M059J (cell line): Measurements from ENCODE around the gene ZEB2. TPM values are rescaled to one million over a fixed set of nuclear protein-coding genes. Genes with fewer than 3 reads are reported as not detected.

ENCODE experiments used
- DNase-seq: peaks from one replicate; pipeline ENCODE4 v3.0.0-alpha.2; 2012; ENCODE audit warnings: low read depth
- total RNA-seq: library from RNA; depleted of rRNA; stranded (reverse); fragments of >200 nt; shearing (Covaris generic); gene quantifications from 2 replicates; pipeline ENCODE4 v1.2.3, GENCODE V29; 2014

ZEB2 gene
- total RNA-seq, 1 experiment from 2014 or later = 15.9 TPM

DNA sequence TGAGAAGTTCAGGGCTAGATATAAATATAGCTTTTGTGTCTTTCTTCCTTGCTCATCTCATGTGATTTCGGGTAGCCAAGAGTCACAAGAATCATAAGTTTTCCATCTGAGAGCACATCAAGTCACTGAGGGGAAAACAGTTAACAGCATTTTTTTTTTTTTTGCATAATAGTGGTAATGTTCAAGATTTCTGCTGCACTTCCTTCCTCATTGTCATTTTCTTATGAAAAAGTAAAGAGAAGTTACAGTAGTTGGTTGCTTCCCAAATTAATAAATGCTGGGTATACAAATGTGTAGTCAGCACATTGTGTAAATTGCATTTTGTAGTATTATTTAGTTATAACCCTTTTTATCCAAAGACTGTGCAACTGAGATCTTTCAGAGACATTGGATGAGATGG is 93.6 kb downstream of the ZEB2 start:
- DNase-seq = no peak

DNA sequence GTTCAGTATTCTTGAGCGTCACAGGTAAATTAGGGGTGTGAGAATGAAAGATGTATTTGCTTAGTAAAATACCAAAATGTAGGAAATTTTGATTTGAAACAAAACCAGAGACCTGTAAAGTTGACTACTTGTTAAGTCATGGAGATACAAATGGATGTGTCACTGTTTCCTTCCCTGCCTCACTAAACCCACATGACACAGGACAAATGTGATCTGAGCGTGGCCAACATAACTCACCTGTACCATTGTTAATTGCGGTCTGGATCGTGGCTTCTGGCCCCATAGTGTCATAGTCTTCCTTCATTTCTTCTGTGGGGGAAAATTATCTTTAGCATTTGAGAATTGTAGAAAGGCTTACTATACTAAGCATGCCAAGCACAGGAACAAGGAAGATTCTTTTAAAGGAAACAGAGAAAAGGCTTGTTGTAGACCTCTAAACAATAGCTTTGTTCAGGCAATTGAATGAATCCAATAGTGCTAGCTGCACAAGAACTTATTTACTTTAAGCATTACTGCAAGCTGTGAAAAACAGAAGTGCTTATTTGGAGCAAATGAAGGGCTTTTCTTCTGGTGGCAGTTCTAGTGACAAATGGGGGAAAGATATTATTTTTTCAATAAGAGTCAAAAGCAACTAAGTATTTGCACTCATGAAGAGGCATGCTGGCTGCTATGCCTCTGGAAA is 95.2 kb downstream of the ZEB2 start:
- DNase-seq = no peak

DNA sequence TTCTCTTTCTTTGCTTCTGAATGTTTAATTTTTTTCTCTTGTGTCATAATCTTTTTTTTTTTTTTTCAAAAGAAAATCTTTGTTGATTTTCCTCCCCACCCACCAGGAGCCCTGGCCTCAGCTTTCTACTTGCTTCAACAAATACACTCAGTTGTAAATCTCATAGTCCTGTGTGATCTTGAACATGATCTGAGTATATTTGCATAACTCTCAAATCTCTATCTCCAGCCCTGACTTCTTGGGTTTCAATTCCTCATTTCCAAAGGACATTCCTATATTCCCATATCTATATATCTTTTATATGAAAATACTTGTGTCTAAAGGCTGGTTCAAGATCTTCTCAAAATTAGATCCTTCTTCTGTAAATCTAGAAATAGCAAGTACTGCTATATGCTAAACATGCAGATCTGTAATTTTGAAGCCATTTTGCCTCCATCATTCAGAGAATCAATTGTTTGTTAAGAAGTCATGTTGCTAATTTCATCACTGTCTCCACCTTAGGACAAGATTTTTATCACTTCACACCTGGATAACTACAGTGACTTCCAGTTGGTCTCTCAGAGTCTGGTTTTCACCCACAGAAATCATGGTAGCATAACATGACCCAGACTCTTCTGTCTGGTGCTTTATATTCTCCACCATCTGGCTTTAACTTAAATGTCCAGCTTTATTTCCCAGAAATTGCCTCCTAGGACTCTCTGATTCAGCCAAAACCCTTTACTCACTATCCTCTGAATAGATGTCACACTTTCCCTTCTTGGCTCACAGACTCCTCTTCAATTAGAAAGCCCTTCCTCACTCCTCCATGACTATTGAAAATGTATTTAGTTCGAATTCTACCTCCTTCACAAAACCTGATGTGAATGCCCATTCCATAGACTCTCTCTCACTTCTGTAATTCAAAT is 98.1 kb downstream of the ZEB2 start:
- no peak for DNase-seq

DNA sequence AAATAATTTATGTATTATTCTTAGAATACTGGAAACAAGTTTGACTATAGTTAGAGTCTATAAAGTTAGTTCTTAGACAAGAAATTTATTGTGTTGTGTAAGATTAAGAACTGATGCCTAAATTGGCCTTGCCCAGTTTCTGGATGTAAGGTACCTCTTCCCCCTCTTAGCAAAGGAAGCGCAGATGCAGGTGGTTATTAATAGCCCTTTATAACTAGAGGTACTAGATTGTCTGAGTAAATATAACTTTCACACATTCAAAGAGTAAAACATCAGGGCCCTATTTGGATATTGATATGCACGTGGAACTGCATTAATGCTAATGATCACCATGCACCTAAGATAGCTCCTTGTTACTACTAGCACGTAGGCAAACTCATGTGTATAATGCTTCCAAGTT is 100.7 kb downstream of the ZEB2 start:
- no peak for DNase-seq

DNA sequence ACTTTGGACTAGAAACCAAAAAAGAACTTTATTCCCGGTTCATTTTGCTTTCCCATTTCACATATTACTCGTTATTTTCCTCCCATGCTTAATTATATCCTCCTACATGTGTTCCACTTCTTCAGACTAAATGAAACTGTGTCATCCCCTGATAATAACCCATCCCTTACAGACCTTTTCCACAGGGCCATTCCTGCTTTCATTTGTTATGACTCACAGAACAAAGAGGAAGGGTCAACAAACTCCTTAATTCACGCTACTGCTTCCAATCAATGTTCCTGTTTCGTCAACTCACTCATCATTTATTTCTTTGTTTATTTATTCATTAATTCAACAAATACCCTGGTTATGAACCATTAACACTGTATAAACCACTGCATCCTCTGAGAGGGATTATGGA is 104.5 kb downstream of the ZEB2 start:
- no peak for DNase-seq

DNA sequence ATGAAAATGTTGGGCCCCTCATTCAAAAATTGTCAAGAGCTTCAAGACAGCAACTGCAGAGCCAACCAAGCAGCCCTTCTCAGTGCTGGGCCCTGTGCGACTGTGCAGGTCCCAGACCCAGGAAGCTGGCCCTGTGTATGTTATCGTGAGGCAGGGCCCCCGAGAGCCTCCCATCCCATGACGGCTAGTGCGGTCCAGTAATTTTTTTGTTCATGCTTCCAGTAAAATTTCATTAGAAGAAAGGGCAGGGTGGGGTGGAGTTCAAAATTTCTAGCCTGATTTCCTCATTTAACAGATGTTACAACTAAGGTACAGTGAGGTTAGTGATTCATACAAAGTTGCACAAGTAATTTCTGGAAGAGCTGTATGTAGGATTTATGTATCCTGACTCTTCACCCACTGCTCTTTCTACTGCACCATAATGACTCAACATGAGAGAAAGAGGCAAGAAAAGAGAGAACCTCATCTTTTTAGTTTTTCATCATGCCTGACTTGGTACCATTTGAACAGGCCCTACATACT is 105.5 kb downstream of the ZEB2 start:
- DNase-seq = peak; percentile 64

DNA sequence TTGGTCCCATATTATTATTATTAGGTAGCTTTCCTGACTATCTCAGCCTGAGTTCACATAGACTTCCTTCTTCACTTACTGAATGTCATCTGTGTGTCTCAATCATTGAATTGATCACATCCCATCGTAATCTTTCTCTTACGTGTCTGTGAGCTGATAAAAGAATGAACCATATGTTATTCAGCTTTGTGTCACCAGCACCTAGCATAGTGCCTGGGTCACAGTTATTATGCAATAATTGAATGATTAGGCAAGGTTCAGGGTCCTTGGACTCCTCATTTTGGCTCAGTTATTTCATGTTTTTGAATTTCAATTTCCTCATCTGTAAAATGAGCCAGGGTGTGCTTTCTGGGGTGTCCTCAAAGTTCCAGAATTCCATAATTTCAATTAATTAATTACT is 107.2 kb downstream of the ZEB2 start:
- no peak for DNase-seq

DNA sequence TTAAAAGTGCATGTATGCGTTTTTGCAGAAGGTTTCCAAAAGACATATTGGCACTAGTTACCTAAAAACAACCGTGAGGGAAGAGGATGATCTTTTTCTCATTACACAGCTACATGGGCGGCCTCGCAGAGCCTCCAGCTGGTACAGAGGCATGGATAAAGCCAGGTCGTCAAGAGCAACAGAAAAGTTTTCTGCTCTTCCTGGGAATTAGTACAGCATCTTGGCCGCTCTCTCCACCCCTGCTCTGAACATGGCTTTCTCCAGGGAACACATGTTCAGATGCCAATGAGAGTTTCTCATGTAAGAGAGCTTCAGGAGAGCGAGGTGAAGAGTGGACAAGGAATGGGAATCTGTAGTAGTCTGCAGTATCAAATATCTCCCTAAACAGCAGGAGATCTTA is 108.4 kb downstream of the ZEB2 start:
- DNase-seq = no peak

DNA sequence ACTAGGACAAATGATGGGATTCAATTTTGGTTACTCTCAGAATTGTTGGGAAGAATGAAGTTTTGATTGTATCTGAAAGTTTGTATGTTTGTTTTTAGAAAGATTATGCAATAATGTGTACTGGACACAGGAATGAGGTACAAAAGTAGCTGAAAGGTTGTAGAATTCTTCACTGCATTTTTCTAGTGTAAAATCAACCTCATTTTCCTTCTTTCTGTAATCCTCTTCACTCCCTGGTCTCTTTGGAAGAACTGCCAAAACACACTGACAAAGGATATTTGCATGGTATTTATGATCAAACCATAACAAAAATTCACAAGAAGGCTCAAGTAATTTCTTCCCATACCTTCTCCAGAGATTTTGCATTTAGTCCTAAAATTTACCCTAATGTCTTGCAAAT is 110.7 kb downstream of the ZEB2 start:
- DNase-seq = no peak

DNA sequence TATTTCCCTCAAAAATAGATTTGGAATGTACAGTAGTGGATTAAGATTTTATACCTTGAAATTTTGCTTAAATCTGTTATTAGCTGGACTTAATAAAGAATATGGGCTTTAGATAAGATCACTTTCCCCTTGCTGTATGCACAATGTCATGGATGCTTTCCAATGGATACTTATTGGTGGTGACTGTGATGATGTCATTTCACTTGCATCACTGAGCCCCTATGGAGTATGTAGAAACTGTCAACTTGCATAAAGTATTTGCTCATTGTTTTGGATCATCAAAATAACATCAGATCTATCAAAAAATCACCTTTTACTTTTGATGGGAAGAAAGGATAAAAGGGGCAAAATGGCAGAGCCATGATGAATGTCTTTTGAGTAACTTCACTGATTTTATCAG is 112.7 kb downstream of the ZEB2 start:
- no peak for DNase-seq

DNA sequence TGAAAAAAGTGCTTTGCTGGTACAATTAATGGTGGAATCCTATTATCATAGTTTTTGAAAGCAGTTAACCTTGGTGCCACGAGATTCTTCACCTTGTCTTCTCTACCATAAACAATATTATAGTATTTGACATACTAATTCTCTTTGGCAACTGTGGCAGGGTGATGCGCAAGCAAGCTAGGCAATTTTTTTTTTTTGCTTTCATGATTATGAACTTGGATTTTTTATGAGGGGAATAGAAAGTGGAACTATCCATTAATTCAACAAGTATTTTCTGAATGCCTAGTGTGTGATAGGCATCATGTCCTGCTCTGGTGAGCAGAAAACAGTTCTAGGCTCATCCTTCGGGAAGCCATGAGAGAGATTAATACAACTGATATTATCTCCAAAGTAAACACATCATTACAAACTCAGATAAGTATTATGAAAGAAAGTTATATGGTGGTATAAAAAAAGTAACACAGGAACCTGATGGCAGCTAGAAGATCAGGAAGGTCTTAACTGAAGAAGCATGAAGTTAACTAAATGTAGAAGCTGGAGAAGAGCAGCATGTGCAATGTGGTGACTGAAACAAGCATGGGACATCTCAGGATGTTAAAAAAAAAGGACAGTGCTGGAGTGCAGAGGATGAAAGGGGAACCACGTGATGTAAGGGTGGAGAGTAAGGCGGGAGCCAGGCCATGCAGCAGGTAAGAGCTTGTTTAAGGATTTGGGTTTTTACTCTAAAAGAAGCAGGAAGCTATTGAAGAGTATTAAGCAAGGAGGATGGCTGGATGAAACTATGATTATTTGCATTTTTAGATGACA is 113.7 kb downstream of the ZEB2 start:
- DNase-seq = no peak

DNA sequence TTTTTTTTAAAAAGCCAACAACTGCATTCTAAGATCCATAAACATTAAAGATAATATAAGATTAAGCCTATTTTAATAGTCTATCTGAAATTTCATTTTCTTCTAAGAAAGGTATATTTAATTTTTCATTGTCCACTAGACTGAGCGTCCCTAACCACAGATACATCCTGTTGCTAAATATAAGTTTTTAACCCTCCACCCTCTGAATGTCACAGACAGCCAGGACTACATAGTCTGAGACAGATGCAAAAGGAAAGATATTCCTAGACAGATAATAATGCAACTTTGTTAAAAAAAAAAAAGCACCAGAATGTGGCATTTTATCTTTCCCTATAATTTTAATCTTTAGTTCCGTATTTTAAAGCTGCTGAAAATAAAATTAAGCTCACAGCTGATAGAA is 114.6 kb downstream of the ZEB2 start:
- DNase-seq = no peak

DNA sequence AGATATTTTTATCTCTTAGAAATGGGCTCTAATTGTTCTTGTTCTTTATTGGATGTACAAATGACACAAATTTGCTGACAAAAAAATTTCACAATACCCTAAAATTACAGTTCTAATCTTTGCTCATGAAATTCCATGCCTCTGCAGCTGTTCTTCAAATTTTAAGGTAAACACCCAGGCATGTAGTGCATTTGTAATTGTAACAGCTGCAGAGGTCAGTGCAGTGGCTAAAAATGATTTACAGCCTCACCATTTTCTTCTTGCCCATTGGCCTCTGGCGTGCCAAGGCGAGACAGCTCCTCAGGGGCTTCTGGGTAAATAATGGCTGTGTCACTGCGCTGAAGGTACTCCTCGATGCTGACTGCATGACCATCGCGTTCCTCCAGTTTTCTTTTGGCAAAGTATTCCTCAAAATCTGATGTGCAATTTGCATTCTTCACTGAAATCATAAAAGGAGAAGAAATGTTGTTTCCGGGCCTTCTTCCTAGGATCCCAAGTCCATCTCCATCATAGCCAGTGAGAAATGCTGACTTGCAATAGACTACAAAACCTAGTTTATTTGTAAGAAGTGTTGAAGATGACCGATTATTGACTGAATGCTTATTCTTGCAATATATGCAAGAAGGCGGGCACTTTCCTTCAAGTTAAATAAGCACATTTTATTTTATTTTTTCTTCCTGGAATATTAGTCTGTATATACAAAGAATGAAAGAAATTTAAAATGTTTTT is 115.2 kb downstream of the ZEB2 start:
- DNase-seq = no peak

DNA sequence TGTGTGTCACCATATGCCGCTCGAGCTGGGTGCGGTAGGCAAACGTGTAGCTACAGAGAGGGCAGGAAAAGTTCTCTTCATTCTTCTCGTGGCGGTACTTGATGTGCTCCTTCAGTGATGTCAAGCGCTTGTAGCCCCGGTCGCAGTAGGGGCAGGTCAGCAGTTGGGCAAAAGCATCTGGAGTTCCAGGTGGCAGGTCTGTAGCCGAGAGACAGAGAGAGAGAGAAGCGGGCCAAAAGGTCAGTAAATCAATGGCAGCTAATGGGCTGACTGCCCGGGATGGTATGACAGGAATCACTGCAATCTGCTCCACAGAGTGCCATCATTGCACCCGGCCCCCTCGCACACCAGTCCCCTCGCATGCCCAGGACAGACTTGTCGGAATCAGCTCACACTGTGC is 116.0 kb downstream of the ZEB2 start:
- no peak for DNase-seq

DNA sequence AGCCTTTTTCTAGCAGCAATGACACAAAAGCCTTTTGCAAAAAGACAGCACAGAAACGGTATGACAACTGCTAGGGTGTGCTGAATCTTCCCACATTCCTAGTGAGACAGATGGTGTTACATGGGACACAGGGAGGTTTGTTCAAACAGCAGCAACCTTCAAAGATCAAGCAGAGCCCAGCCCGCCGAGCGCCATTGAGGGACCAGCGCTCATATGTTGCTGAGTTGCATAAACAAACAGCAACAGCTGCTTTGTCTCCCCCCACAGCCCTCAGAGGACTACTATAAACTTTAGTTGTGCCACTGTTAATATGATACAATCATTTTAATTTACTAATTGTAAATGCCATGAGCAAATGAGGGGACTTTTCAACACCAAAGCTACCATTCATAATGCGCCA is 117.7 kb downstream of the ZEB2 start:
- no peak for DNase-seq

DNA sequence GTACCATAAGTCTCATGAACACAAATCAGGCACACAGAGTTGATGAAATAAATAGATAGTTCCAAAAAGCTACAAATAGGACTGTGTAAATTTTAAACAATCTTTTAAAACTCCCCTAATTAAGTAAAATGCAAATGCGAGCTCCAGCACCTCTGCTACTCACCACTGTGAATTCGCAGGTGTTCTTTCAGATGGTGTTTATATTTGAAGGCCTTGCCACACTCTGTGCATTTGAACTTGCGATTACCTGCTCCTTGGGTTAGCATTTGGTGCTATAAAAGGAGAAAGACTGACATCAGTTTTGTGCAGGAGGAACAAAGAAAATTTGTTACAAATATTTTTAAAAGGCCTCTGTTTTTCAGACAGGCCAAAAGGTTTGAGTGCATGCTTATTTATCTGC is 118.9 kb downstream of the ZEB2 start:
- DNase-seq = no peak

DNA sequence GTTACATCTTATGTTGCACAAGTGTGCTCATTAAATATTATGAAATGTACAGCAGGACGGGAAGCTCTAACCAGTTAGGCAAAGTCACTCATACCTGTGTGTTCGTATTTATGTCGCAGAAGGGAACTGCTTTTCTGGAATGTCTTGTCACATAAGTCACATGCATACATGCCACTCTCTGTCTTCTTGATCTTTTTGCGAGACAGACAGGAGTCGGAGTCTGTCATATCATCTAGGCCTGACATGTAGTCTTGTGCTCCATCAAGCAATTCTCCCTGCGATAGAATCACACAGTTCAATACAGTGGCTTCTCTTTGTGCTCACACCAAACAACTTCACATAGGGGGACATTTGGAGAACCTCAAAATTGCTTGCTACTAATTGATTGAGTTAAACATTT is 123.6 kb downstream of the ZEB2 start:
- no peak for DNase-seq

DNA sequence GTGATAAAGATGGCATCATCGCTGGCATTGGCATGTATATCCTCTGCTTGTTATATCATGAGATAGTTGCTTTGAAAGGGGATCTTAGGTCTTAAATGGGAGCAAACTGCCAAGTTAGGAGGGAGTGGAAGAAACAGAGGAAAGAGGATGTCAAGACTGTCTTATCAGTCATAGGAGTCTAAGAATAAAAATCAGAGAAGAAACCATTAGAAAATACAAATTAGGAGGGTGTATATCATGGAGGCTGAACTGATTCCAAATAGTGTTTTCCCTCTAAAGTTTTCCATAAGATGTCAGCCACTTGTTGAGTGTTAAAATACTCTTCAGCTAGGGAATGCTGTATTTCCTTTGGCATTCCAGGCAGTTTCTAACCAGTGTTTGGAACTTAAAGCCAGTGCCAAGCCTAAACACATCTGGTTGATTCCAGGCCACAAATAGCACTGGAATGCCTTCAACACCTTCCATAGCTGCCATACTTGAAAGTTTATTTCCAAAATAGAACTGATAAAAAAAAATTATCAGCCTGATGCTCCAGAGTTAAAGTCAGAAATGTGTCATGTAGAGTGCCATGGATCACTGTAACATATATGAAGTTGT is 129.4 kb downstream of the ZEB2 start:
- DNase-seq = no peak

DNA sequence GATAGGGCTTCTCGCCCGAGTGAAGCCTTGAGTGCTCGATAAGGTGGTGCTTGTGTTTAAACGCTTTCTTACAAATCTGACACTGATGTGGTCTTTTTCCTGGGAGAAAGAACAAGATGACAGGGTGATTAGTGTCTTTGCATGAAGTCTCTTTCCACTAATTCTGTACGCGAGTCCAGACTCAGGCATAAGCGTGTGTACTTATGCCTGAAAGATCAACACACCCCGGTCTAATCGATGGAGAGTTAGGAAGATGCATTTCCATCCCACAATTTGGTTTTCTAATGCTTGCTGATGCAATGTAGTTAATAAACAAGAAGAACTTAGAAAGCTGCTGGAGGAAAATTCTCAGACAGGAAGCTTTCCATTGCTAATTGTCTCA is 130.0 kb downstream of the ZEB2 start:
- no peak for DNase-seq

DNA sequence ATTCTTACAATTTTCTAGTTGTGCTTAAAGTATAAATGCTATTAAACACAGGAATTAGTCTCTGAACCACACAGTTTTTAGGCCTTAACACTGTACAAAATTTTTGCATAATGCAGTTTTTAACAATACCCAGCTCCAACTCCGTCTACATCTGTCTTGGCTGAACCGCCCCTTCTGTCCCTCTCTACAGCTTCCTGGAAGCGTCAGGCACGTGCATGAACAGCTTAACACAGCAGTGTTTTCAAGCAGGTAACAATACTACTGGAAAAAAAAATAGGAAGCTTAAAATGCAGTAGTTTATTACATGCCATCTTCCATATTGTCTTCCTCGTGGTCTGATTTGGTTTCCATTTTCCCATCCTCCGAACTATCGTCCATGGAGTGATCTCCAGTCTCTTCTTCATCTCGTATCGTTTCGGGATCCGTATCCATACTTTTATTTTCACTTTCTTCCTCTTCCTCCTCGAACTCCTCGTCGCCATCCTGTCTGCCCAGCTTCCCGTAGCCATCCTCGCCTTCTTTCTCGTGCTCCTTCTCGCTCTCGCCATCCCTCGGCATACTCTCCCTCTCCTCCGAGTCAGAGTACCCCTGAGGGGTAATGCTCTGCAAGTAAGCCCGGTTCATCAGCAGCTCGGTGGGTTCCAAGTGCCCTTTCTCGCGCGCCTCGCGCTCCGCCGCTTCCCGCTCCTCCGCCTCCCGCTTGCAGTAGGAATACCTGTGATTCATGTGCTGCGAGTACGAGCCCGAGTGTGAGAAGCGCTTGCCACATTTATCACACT is 130.6 kb downstream of the ZEB2 start:
- no peak for DNase-seq
